ENCODE results near the gene RAPGEF6. TPM values are rescaled to one million over a fixed set of nuclear protein-coding genes. Genes with fewer than 3 reads are reported as not detected.

Gene RAPGEF6
- total RNA-seq, 1 experiment from 2014 or later: 9.7 TPM

GRCh38 chr5:131426011-131426410 lies 209.0 kb downstream of the RAPGEF6 start:
- Histone ChIP-seq H4K20me1 (ENCODE audit: low read length) (no peaks in the 10 kb centered on the region), H3K36me3 (ENCODE audit: low read depth, low read length) (no peaks in the 10 kb centered on the region; the same call in none of the 2 replicates), H2AFZ (ENCODE audit: low read length) (no peak overlapping the region), H3F3A (ENCODE audit: low read length, unreplicated experiment) (no peaks in the 10 kb centered on the region), H3K4me3 (ENCODE audit: low read length) (no peak overlapping the region), H3K79me2 (ENCODE audit: low read length) (no peaks in the 10 kb centered on the region), H3K9ac (ENCODE audit: low read length) (no peak overlapping the region), H3K9me3 (ENCODE audit: low read length) (no peaks in the 10 kb centered on the region), H3K4me2 (ENCODE audit: low read length) (no peak overlapping the region), H3K9me2 (replicated peaks; ENCODE audit: low read length) (no peaks in the 10 kb centered on the region), H3K4me1 (ENCODE audit: insufficient read depth, low read length) (no peaks in the 10 kb centered on the region), H3K27ac (ENCODE audit: low read length) (no peak overlapping the region), H3K27me3 (ENCODE audit: low read length) (no peaks in the 10 kb centered on the region)
- DNase-seq (no peak), ATAC-seq (no peak)
- ChIA-PET CTCF (interaction anchor here (0.5 kb wide), 1 partner anchor 95 kb away, joined by 5 read pairs; no protein-coding TSS in a partner anchor), POLR2A (ENCODE audit: unreplicated experiment) (no interaction called here)
- no peak for TF ChIP-seq EZH2phosphoT487 (IDR thresholded peaks at IDR 0.05; ENCODE audit: borderline replicate concordance, low read length)
- TF ChIP-seq CTCF (conservative IDR thresholded peaks at IDR 0.05; ENCODE audit: low read depth, low read length): no peak
- no peak for TF ChIP-seq EZH2 (IDR thresholded peaks at IDR 0.05; ENCODE audit: low read length, unreplicated experiment)
- intact Hi-C loops (cut with micrococcal nuclease): no loop called here
- BruUV-seq (replicated peaks): no TSS peak

- H3K9me3 ChIP-seq (ENCODE audit: low read length): no peaks in the 10 kb centered on the region
- H3K36me3 ChIP-seq (ENCODE audit: low read depth, low read length): no peaks in the 10 kb centered on the region; the same call in none of the 2 replicates
- H3K4me1 ChIP-seq (ENCODE audit: insufficient read depth, low read length): no peaks in the 10 kb centered on the region
- H3K9ac ChIP-seq (ENCODE audit: low read length): no peak overlapping the region
- H4K20me1 ChIP-seq (ENCODE audit: low read length): no peaks in the 10 kb centered on the region
- DNase-seq (peak; percentile 31), ATAC-seq (peak; percentile 43; the same call in 1 of the 2 replicates)
- no peak overlapping the region for H3K27ac ChIP-seq (ENCODE audit: low read length)
- intact Hi-C loops (cut with micrococcal nuclease): loop anchor here (5.0 kb wide), 1 partner anchor 639 kb away; the partner anchor contains the start of gene IL3
- H3K4me3 ChIP-seq (ENCODE audit: low read length): no peak overlapping the region
- no peaks in the 10 kb centered on the region for H3K27me3 ChIP-seq (ENCODE audit: low read length)
- H3F3A ChIP-seq (ENCODE audit: low read length, unreplicated experiment): no peaks in the 10 kb centered on the region
- H3K79me2 ChIP-seq (ENCODE audit: low read length): no peaks in the 10 kb centered on the region
- TF ChIP-seq CTCF (conservative IDR thresholded peaks at IDR 0.05; ENCODE audit: low read depth, low read length): peak; percentile 60
- no peak for TF ChIP-seq EZH2phosphoT487 (IDR thresholded peaks at IDR 0.05; ENCODE audit: borderline replicate concordance, low read length)
- H2AFZ ChIP-seq (ENCODE audit: low read length): no peak overlapping the region
- no peak overlapping the region for H3K4me2 ChIP-seq (ENCODE audit: low read length)
- no peaks in the 10 kb centered on the region for H3K9me2 ChIP-seq (replicated peaks; ENCODE audit: low read length)
- BruUV-seq (replicated peaks): no TSS peak
- CTCF ChIA-PET: no interaction called here
- POLR2A ChIA-PET (ENCODE audit: unreplicated experiment): no interaction called here
Measured at GRCh38 chr5:131423056-131423455, 212.0 kb downstream of the RAPGEF6 start.

GRCh38 chr5:131419877-131420276 lies 215.2 kb downstream of the RAPGEF6 start:
- no peak overlapping the region for H3K27ac ChIP-seq (ENCODE audit: low read length)
- H3K9me2 ChIP-seq (replicated peaks; ENCODE audit: low read length): no peaks in the 10 kb centered on the region
- no peaks in the 10 kb centered on the region for H3F3A ChIP-seq (ENCODE audit: low read length, unreplicated experiment)
- no peak overlapping the region for H3K4me3 ChIP-seq (ENCODE audit: low read length)
- no peak for DNase-seq
- no peak overlapping the region for H2AFZ ChIP-seq (ENCODE audit: low read length)
- no peaks in the 10 kb centered on the region for H3K4me1 ChIP-seq (ENCODE audit: insufficient read depth, low read length)
- TF ChIP-seq CTCF (conservative IDR thresholded peaks at IDR 0.05; ENCODE audit: low read depth, low read length) (no peak), EZH2 (IDR thresholded peaks at IDR 0.05; ENCODE audit: low read length, unreplicated experiment) (no peak), EZH2phosphoT487 (IDR thresholded peaks at IDR 0.05; ENCODE audit: borderline replicate concordance, low read length) (no peak)
- no peaks in the 10 kb centered on the region; the same call in 1 of the 2 replicates for H3K36me3 ChIP-seq (ENCODE audit: low read depth, low read length)
- H4K20me1 ChIP-seq (ENCODE audit: low read length): no peaks in the 10 kb centered on the region
- H3K9ac ChIP-seq (ENCODE audit: low read length): no peak overlapping the region
- ATAC-seq: no peak
- no peaks in the 10 kb centered on the region for H3K27me3 ChIP-seq (ENCODE audit: low read length)
- H3K9me3 ChIP-seq (ENCODE audit: low read length): no peaks in the 10 kb centered on the region
- intact Hi-C loops (cut with micrococcal nuclease): loop anchor here (5.0 kb wide), 2 partner anchors 153 to 642 kb away; partner anchors contain the start of gene IL3
- ChIA-PET CTCF (interaction anchor here (0.6 kb wide), 1 partner anchor 246 kb away, joined by 3 read pairs; no protein-coding TSS in a partner anchor), POLR2A (ENCODE audit: unreplicated experiment) (no interaction called here)
- H3K4me2 ChIP-seq (ENCODE audit: low read length): no peak overlapping the region
- no peaks in the 10 kb centered on the region for H3K79me2 ChIP-seq (ENCODE audit: low read length)
- no TSS peak for BruUV-seq (replicated peaks)
